Limb (tissue), 2 donors: ENCODE measurements around the gene FTSJ1.
A peak's percentile ranks its signal among the peaks of the same experiment; 100 is the strongest.
"Not testable (repeated sequence)": the region's sequence is repeated elsewhere in the genome, so short reads cannot be mapped to it uniquely, and the experiment has no call there.

Experiments
- DNase-seq, 2 donors: peaks; one replicate each; pipeline ENCODE4 v3.0.0-alpha.2; 2016; ENCODE audit errors: extremely low spot score in 2 of 2

The FTSJ1 gene

GRCh38 chrX:48475774-48476577 is at the start of gene FTSJ1:
TSS of gene FTSJ1 (plus strand) at chrX:48476199. CDS start at chrX:48478048, 1,849 bp downstream.
- DNase-seq = peak; percentile 86 to 88

GRCh38 chrX:48427027-48427716 is 48.8 kb upstream of the FTSJ1 start:
- DNase-seq = not testable (repeated sequence)

GRCh38 chrX:48429606-48430005 is 46.4 kb upstream of the FTSJ1 start:
- not testable (repeated sequence) for DNase-seq

GRCh38 chrX:48430166-48430565 is 45.8 kb upstream of the FTSJ1 start:
- not testable (repeated sequence) for DNase-seq

GRCh38 chrX:48433713-48434112 is 42.3 kb upstream of the FTSJ1 start:
- not testable (repeated sequence) for DNase-seq

- not testable (repeated sequence) for DNase-seq
These were observed 28.8 kb upstream of the FTSJ1 start for GRCh38 chrX:48447201-48447600.

- no peak for DNase-seq
These were observed 25.9 kb upstream of the FTSJ1 start for GRCh38 chrX:48450076-48450475.

- DNase-seq = no peak
These were observed 24.3 kb upstream of the FTSJ1 start for GRCh38 chrX:48451708-48452107.

GRCh38 chrX:48456628-48457331 is 19.2 kb upstream of the FTSJ1 start:
- no peak for DNase-seq

- DNase-seq = no peak
These were observed 17.3 kb upstream of the FTSJ1 start for GRCh38 chrX:48458711-48459110.

- DNase-seq = no peak
These were observed 16.5 kb upstream of the FTSJ1 start for GRCh38 chrX:48459483-48459882.

GRCh38 chrX:48460031-48460430 is 16.0 kb upstream of the FTSJ1 start:
- DNase-seq = no peak

GRCh38 chrX:48460606-48461005 is 15.4 kb upstream of the FTSJ1 start:
- DNase-seq = no peak

- DNase-seq = no peak
These were observed 14.2 kb upstream of the FTSJ1 start for GRCh38 chrX:48461830-48462229.

GRCh38 chrX:48465336-48465933 is 10.6 kb upstream of the FTSJ1 start:
- DNase-seq = no peak

- no peak for DNase-seq
These were observed 9.3 kb upstream of the FTSJ1 start for GRCh38 chrX:48466696-48467095.

GRCh38 chrX:48467281-48467761 is 8.7 kb upstream of the FTSJ1 start:
- no peak for DNase-seq

GRCh38 chrX:48468247-48468671 is 7.7 kb upstream of the FTSJ1 start:
- DNase-seq = peak in 1 of 2 donors; percentile 42

GRCh38 chrX:48468693-48469691 is 7.0 kb upstream of the FTSJ1 start:
- no peak for DNase-seq

GRCh38 chrX:48470110-48470832 is 5.7 kb upstream of the FTSJ1 start, which contains the start of gene SLC38A5:
TSS of gene SLC38A5 (minus strand) at chrX:48470260. CDS start at chrX:48467924, 2,336 bp downstream.
- DNase-seq = no peak
